RKO (cell line): ENCODE results near the gene ANKRD17.
A peak's percentile ranks its signal among the peaks of the same experiment; 100 is the strongest.

Source experiments
- DNase-seq: peaks from one replicate; pipeline ENCODE4 v3.0.0-alpha.2; 2016; ENCODE audit warnings: low spot score

The ANKRD17 gene

DNA sequence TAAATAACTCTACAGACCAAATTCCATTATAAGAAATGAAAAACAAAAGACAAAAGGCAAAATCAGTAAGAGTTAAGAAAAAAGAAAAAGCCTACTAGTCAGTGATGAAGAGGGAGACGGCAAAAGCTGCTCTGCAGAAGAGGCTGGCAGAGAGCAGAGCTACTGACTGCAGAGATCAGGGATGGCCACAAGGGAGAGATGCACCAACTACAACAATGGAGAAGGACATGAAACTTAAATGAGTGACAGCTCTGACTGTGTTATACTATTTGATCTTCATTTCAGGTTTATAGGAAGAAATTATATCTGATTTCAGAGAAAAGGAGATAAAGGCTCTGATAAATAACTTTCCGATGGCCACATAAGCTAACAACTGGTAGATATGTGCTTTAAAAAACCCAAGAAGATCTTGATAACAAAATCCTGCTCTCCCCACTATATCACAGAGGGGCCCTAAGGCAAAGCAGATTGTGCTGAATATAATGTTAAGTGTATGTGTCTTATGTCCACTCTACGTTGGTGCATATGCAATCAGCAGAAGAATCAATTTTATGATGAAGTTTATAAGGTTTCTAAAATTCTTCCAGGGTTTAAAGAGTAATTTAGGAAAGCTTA is 130.7 kb downstream of the ANKRD17 start:
- DNase-seq = peak; percentile 45

DNA sequence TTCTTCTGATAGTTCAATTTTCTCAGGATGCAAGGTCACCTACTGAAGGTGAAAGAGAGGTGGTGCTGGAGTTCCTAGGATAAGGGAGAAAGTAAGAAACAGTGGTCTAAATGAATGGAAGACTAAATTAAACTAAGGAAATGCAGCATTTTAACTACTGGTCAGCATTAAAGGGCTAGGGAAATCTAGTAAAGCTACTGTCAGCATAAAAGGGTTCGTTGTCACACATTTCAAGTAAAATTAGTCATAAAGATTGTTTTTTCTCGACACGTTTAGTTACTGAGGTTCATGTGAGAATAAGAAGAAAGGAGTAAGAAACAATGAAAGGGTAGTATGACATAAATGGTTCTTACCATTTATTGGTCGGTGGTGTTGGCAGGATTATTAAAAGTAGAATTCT is 149.1 kb downstream of the ANKRD17 start:
- DNase-seq = no peak

DNA sequence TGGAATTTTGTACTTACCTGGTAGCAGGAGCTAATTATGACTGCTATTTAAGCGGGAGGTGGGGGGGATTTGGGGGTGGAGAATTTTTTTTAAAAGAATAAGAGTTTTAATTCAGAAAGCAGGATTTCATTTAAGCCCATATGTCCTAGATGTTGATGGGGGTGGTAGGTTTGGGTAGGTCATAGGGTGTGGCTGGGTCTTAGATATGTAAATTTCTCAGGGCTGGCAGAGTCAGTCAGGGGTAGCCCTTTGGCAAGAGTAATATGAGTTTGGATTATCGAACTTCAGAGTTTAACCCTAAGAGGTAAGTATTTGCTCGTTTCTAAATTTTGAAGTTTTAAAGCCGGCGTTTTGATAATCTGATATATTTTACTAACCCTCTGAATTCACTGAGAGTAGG is 153.9 kb downstream of the ANKRD17 start:
- no peak for DNase-seq

DNA sequence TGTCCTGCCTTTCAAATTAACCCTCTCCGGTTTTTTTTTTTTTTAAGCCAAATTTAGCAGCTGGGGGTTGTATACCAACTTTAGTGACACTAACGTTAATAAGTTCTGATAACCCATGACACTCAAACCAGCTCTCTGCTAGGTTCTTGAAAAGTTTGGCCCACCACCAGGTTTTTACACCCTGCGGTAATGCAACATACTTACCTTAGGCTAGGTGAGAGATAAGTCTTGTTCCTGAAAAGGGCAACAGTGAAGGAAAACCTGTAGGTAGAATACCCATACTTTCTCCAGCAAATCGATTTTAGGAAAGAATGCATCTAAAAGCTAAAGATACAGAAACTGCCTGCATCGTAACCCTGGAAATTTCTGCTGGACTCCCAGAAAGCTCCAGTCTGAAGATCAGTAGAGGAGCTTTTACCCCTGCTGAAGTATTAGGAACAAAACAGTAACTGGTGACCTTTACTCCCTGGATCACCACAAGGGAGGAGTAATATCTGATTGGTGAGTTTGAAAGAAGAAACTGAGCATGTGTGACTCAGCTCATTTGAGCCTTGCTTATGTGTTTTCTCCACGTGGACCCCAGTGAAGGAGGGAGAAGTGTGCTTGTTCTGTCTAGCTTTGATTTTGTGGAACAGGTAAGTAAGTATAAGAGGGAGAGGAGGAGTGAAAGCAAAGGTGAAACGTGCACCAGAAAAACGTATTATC is 154.6 kb downstream of the ANKRD17 start:
- DNase-seq = peak; percentile 14

DNA sequence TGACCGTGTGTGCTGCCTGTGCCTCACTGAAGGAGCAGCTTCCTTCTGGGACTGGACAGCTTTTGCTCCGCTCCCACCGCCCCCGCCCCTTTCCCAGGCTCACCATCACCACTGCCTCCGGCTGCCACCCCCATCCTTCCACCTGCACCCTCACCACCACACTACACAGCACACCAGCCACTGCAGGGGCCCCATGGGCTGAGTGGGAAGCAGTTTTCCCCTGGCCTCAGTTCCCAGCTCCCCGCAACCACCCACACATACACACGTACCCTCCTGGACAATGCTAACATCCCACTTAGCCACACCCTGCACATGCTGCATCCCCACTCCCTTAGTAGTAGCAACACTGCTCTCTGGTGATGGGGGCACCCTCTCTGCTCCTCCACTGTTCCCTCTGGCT is 159.5 kb downstream of the ANKRD17 start:
- DNase-seq = no peak

DNA sequence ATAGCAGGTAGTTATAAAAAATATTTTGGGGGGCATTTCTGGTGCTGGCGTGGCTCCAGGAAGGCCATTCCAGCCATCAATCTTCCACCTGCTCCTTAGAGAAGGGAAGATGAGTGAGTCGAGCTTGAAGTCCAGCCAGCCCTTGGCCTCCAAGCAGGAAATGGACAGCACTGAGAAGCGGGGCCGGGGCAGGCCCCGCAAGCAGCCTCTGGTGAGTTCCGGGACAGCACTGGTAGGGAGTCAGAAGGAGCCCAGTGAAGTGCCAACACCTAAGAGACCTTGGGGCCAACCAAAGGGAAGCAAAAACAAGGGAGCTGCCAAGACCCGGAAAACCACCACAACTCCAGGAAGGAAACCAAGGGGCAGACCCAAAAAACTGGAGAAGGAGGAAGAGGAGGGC is 159.9 kb downstream of the ANKRD17 start:
- DNase-seq = no peak

DNA sequence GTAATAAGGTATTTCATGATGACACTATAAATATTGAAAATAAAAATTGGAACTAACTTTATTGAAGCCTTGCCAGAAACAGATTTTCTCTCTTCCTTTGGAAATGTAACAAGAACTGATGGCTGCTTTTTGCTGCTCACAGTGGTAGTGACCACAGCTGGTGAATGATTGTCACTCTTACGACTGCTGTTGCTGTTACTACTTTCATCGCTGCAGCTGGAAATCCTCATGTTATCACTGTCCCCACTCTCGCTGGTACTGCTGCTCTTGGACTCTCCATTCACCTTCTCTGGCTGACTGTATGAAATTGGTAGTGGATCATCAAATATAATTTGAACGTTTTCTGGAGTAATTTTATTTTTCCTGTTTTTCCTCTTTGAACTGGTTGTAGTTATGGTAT is 160.6 kb downstream of the ANKRD17 start:
- no peak for DNase-seq

DNA sequence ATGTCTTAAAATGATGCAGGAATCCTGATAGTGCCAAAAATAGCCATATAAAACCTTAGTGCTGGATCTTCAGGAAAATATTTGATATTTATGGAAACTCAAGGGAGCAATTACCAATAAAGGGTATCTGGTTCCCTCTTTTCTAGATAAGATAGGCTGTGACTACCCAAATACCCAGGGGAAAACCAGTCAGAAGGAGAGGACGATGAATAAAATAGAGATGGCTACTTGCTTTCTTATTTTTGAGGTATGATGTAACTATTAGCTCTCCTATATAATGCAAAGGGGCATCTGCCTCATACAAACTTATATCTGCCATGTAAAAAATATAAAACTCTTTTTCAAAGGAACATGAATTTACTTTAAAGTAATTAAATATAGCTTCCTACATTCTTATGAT is 165.7 kb downstream of the ANKRD17 start:
- DNase-seq = no peak

DNA sequence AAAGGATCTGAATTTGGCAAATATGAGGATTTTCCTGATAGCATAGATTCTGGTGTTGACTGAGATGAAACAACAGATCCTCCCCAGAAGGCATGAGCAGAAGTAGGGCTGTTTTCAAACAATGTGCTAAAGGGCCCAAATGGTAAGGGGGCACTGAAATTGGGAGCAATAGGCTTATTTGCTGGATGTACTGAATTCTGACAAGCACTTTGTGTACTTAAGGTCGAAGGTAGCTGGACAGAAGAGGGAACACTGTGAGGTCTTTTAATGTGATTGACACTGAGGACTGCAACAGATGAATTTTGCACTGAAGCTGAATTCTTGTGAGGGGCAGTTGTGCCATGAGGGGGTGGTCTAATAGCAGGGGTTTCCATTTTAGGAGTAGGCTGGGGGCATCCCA is 167.9 kb downstream of the ANKRD17 start:
- no peak for DNase-seq

DNA sequence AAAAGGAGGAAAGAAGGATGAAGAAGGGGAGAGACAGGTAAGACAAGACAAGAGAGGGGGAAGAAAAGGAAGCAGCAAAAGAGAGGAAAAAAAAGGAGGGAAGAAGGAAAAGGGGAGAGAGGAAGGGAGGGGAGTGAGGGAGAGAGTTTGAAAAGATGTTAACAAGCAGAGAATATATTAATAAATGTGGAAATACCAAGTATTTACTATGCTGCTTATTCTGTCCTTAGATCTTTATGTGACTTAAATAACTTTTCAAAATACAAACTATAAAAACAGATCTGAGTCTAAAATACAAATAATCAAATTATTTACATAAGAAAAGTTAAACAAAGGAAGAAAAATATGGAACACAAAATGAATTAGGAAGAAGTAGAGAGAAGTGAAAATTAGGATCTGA is 170.7 kb downstream of the ANKRD17 start:
- DNase-seq = no peak

DNA sequence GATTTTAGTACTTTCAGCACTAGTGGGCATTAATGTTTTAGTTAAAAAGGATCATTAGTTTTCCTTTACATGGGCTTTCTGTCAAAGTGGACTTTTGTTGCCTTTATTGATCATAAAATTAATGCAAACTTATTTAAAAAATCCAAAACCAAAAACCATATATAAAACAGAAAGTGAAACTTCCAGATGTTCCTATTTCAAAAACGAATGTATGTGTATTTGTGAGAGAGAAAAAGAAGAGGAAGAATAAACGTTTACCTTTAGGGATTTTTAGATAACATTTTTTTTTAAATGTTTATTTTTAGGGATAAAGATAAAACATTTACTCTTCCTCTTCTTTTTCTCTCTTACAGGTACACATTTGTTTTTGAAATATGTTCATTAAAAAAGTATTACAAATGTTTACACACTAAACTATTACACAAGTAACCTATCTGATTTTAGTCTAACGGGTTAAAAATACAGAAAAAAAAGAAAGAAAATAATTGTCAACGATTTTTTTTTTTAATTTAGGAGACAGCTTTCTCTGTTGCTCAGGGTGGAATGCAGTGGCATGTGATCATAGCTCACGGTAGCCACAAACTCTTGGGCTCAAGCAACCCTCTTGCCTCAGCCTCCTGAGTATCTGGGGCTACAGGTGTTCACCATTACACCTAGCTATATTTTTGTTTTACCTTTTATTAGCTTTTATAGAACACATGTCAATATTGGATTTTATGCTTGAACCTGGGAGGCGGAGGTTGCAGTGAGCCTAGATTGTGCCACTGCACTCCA is 172.3 kb downstream of the ANKRD17 start:
- no peak for DNase-seq

DNA sequence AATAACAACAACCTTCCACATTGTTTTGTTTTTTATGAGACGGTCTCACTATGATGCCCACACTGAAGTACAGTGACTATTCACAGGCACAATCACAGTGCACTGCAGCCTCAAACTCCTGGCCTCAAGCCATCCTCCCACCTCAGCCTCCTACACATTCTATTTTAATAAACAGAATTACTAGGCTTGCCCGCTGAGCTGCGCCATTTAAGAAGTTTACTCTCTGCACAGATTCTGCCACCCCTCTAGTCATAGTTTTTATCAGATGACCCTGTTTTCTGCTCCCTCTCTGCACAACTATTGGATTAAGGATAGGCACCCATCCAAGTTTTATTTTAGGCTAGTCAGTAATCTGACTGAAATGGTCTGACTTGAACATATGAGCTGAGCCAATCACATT is 177.8 kb downstream of the ANKRD17 start:
- DNase-seq = no peak

DNA sequence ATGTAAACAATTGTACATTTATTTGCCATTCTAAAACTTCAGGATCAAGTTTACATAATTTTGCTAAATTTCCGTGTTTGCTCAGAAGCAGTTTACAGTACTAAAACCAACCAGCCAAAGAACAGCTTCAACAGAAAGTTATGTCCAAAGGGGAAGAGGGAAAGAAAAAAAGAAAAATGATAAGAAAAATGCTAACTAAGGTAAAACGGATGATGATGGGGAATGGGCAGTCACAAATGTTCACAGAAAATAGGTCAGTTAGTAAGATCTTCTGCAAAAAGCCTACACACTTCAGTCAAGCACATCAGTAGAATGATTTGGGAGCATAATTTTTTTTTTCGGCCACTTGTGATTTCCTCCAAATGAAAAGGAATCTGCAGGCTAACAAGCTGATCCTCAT is 182.8 kb downstream of the ANKRD17 start:
- DNase-seq = no peak

DNA sequence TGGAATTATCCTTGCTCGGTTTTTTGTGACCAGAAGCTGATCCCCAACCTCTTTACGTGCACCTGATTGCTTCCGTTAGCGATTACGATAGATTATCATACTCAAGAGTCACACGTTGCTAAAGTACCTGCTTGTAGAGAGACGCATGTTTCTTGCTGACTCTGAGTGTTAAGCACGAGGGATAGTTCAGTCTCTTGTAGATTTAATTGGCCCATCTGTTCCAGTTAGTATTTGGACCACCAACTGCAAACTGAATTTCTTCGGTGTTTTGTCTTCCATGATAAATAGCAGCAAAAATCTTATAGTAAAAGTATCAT is 188.6 kb downstream of the ANKRD17 start:
- DNase-seq = peak; percentile 66

DNA sequence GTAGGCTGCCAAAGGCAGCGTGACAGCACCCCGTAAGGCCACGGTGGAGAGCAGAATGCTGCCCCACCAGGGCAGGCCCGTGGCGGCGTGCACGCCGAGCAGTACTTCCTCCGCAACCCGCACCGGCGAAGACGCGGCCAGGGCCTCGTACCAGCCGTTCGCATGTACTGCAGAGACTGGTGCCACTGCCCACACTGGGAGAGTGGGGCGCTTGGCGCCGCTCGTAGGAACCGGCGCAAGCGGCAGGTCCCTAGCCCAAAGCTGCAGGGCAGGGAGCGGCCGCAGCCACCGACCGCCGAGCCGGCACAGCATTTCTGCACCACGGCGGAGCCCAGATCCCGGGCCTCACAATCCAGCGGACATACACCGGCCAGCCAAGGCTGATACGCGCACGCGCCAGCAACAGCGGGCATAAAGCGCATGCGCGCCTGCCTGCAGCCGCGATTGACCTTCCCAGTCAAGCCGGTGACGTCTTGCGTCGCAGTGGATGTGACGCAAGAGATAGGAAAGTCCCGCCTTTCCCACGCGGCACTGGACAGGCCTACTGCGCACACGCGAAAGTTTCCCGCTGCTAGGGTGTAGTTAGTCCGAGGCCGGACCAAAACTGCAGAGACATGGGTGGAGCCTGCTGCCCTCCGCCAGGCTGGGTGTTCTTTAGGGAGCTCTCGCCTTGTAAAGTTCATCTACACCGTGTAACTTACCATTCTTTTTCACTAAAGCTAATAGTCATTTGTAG is 189.1 kb downstream of the ANKRD17 start, which contains the start of gene COX18:
COX18 (minus strand) TSS at position 379 of the 736 bp plus-strand sequence; CDS start at position 312, 67 bp downstream.
- DNase-seq = peak; percentile 98

DNA sequence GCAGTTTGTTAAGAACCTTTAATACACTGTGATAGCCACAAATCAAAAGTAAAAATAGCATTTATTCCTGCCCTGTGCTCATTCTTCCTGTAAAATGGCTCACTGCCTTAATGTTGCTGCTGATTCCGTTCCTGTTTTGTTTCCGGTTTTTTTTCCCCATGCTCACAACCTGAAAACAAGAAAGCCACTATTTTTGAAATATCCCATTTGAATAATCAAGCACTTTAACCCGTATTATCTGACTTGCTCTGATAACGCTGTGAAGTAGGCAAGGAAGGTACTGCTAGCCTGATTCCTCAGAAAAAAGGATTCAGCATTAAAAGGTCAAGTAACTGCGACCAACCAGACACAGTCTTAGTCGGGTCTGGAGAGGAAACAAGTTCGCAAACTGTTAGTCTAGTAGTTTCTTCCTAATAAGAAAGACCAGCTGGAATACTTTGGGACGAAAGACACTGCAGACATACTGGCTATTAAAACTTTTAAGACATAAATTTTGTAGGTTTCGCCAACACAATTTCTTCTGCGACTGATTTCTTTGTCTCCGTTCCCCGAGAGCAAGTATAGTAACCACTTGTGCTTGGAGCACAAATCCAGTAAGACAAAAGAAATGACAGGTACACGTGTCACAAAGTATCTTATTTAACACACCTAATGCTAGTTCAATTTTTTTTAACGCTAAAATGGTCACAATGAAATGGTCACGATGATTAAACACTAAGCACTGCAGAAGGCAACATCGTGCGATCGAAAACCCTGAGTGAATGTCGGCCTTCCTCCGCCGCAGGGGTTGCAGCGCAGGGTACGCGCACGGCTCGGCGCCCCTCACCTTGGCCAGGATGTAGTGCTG is 189.9 kb downstream of the ANKRD17 start:
- peak; percentile 72 for DNase-seq

DNA sequence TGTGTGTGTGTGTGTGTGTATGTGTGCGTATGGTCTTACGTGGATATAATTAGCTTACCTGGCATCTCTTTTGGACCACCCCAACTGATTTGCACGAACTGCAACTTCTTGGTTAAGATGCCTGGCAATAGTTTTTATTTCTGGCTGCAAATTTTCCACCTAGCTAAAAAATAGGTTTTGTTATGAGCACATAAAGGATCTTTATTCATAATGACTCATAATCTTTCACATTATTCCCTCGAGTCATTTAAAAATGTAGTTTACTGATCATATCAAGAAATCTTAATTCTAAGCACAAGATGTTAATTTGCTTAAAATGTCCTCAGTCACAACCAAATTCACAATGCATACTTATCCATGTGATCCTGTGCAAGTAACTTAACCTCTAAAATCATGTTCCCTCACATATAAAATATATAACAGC is 190.6 kb downstream of the ANKRD17 start:
- DNase-seq = peak; percentile 50

DNA sequence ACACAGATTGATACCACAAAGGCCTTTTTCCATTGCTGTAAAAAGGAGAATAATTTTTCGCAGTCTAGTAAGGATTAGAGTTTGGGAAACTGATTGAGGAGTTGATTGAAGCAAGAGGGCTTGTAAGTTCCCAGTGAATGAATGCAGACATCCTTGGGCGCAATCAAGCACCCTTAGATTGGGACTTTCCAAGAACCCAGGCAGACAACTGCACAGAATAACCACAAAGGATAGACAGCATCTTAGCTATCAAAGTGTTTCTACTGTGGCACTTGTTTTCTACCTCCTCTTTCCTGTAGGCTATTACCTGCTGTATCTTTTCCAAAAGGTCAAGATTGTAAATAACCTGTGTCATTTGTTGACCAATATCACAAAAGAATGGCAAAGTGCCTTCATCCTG is 191.7 kb downstream of the ANKRD17 start:
- DNase-seq = no peak

DNA sequence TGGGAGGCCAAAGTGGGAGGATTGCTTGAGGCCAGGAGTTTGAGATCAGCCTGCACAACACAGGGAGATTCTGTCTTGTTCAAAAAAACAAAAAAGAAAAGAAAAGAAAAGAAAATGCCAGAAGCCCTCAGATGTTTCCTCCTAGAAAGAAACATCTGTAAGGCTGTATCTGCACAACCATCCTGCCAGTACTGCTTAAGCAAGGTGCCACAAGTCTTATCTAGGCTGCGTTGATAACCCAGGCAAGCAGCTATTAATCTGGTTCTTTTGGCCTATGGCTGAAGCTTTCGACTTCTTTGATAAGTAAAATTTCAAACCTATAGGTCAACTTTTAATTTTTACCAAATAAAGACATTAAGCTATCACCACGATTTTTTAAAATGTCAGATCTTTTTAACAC is 192.2 kb downstream of the ANKRD17 start:
- DNase-seq = no peak

DNA sequence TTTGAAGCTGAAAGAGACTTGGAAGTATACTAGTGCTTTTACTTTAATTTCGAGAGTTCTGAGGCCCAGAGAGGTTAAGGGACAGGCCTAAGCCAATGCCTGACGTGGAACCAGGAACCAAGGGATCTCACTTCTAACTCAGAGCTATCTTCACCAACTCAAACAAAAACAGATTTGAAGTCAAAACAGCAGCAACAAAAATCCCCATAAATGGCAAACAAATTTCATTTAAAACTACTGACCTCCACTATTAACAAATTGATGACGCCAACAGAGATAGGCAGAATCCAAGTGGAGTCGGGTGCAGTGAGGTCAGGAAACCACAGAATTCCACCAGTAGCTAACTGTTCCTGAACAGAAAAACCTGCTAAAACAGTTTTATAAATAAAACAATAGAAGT is 194.1 kb downstream of the ANKRD17 start:
- DNase-seq = no peak

DNA sequence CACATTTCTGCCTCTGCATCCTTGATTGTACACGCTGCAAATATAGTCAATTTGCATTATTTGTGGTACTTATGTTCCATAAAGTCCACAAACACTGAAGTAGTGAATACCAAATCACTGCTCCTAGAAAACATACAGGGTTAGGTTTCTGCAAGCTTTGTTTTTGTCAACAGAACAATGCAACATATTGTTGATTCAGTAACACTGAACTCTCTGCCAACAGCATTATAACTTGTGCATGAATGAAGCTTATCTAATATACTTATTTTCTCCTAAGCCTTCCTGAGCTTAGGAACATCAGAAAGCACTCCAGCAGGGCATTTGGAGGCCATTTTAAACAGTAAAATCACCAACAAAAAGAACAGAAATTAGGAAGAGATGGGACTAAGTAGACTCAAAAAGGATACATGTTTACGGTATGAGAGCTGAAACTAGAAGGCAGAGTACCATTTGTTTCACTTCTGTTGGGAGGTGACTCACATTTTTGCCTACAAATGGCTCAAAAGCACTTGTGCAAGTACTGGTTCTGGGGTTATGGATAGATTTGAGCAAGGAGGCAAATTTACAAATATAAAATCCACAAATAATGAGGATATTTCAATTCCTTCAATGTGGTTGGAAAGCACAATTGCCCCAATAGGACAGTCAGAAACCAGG is 203.2 kb downstream of the ANKRD17 start:
- DNase-seq = no peak
